ENCODE data around the gene GHRHR. TPM values are rescaled to one million over a fixed set of nuclear protein-coding genes. Genes with fewer than 3 reads are reported as not detected.

Gene GHRHR
- total RNA-seq, 1 donor from 2014 or later = not detected

DNA sequence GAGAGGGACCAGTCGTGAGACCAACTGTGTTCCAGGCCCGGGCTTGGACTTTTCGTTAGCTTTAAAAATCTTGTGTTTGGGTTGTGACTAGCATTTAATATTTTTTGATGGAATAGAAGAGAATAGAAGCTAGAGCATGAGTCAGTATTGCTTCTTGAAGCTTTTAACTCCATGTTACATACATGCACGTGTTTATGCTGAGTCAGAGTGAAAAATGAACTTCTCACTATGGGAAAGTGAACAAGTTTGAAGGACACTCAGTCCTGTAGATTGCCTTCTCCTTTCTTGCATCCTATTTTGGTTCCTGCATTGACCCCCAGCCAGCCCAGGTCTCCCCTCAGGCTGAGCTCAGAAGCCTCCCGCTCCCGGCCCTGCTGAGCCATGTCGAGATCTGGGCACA is 31.8 kb downstream of the GHRHR start:
- Histone ChIP-seq H3K36me3 (no peaks in the 10 kb centered on the region), H3K9me3 (no peaks in the 10 kb centered on the region), H3K4me3 (no peak overlapping the region), H3K27ac (no peak overlapping the region), H3K4me1 (peaks cover 11% of the 10 kb centered on the region), H3K27me3 (ENCODE audit: low read depth) (no peaks in the 10 kb centered on the region)
- TF ChIP-seq, protein P1, sequence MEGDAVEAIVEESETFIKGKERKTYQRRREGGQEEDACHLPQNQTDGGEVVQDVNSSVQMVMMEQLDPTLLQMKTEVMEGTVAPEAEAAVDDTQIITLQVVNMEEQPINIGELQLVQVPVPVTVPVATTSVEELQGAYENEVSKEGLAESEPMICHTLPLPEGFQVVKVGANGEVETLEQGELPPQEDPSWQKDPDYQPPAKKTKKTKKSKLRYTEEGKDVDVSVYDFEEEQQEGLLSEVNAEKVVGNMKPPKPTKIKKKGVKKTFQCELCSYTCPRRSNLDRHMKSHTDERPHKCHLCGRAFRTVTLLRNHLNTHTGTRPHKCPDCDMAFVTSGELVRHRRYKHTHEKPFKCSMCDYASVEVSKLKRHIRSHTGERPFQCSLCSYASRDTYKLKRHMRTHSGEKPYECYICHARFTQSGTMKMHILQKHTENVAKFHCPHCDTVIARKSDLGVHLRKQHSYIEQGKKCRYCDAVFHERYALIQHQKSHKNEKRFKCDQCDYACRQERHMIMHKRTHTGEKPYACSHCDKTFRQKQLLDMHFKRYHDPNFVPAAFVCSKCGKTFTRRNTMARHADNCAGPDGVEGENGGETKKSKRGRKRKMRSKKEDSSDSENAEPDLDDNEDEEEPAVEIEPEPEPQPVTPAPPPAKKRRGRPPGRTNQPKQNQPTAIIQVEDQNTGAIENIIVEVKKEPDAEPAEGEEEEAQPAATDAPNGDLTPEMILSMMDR (IDR thresholded peaks at IDR 0.05) = no peak
- ATAC-seq (no peak), DNase-seq (no peak)
- intact Hi-C loops (cut with DNase I) = no loop called here

GRCh38 chr7:30996256-30996655 is 32.5 kb downstream of the GHRHR start:
- TF ChIP-seq, protein P1 (IDR thresholded peaks at IDR 0.05) = no peak
- intact Hi-C loops (cut with DNase I) = no loop called here
- Histone ChIP-seq H3K9me3 (no peaks in the 10 kb centered on the region), H3K4me3 (no peak overlapping the region), H3K27ac (no peak overlapping the region), H3K4me1 (peaks cover 11% of the 10 kb centered on the region), H3K36me3 (no peaks in the 10 kb centered on the region), H3K27me3 (ENCODE audit: low read depth) (no peaks in the 10 kb centered on the region)
- ATAC-seq (no peak), DNase-seq (no peak)

GRCh38 chr7:30996883-30997282 is 33.1 kb downstream of the GHRHR start:
- Histone ChIP-seq H3K27me3 (ENCODE audit: low read depth) (no peaks in the 10 kb centered on the region), H3K36me3 (no peaks in the 10 kb centered on the region), H3K4me3 (no peak overlapping the region), H3K9me3 (no peaks in the 10 kb centered on the region), H3K4me1 (peaks cover 11% of the 10 kb centered on the region), H3K27ac (no peak overlapping the region)
- intact Hi-C loops (cut with DNase I) = no loop called here
- ATAC-seq (no peak), DNase-seq (no peak)
- TF ChIP-seq, protein P1 (IDR thresholded peaks at IDR 0.05) = no peak

GRCh38 chr7:30997316-30997715 is 33.6 kb downstream of the GHRHR start:
- Histone ChIP-seq H3K4me3 (no peak overlapping the region), H3K9me3 (no peaks in the 10 kb centered on the region), H3K36me3 (no peaks in the 10 kb centered on the region), H3K4me1 (peaks cover 11% of the 10 kb centered on the region), H3K27ac (no peak overlapping the region), H3K27me3 (ENCODE audit: low read depth) (no peaks in the 10 kb centered on the region)
- TF ChIP-seq, protein P1 (IDR thresholded peaks at IDR 0.05) = no peak
- intact Hi-C loops (cut with DNase I) = no loop called here
- DNase-seq = no peak
- ATAC-seq = no peak

DNA sequence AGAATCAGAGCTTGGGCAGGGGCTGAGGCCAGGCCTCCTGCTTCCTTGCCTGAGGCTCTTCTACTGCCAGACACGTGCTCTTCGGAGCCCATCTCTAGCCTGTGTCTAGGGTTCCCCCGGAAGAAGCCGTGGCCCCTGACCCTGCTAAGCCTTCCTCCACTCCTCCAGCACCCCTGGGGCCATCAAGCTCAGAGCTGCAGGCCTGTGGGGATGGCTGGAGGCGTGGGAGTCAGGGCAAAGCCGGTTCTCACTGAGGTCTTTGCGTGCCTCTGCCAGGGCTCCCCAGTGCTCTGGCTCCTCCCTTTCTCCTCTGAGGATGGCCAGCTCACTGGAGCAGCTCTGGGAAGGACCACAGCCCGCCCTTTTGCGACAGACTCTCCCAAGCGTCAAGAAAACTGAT is 34.4 kb downstream of the GHRHR start:
- Histone ChIP-seq H3K9me3 (no peaks in the 10 kb centered on the region), H3K36me3 (no peaks in the 10 kb centered on the region), H3K4me3 (no peak overlapping the region), H3K4me1 (peaks cover 11% of the 10 kb centered on the region), H3K27ac (no peak overlapping the region), H3K27me3 (ENCODE audit: low read depth) (no peaks in the 10 kb centered on the region)
- TF ChIP-seq, protein P1 (IDR thresholded peaks at IDR 0.05) = no peak
- ATAC-seq = no peak
- DNase-seq = no peak
- intact Hi-C loops (cut with DNase I) = no loop called here

DNA sequence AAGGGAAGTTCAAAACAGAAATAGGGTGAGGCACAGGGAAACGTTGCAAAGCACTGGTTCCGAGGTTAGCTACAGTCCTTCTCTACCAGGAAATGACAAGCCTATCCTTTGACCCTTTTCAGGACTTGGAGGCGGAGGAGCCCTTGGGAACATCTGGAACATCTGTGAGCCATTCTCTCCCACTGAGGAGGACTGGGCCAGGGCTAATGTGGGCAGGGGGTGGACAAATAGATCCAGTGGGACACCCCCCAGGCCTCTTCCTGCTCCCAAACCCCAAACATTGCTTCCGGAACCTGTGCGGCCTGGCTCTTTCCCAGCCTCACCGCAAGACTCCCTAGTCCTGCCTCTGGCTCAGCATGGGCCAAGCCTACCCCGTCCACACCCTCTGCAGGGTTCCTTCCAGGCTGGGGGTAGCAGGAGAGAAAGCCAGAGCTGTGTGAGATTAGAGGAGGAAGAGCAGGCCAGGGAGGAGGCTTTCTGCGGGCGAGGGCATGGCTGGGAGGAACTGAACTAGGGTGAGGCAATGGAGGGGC is 36.5 kb downstream of the GHRHR start:
- no peak overlapping the region for H3K27ac ChIP-seq

More for the DNA sequence above, 36.5 kb downstream of the GHRHR start:
- H3K27me3 ChIP-seq (ENCODE audit: low read depth) = no peaks in the 10 kb centered on the region
- intact Hi-C loops (cut with DNase I) = no loop called here
- ATAC-seq = no peak
- H3K4me3 ChIP-seq = no peak overlapping the region
- no peaks in the 10 kb centered on the region for H3K9me3 ChIP-seq
- TF ChIP-seq, protein P1 (IDR thresholded peaks at IDR 0.05) = no peak
- no peak for DNase-seq
- peaks cover 11% of the 10 kb centered on the region for H3K4me1 ChIP-seq
- no peaks in the 10 kb centered on the region for H3K36me3 ChIP-seq
